Urinary bladder (tissue), 4 donors: ENCODE data around the gene PCGF3. TPM values are rescaled to one million over a fixed set of nuclear protein-coding genes. Genes with fewer than 3 reads are reported as not detected.
"Not testable (repeated sequence)": the region's sequence is repeated elsewhere in the genome, so short reads cannot be mapped to it uniquely, and the experiment has no call there.

Experiments
- DNase-seq: peaks from one replicate; pipeline ENCODE4 v3.0.0-alpha.2; 2015; ENCODE audit errors: extremely low spot score
- H3K27ac ChIP-seq: one replicate; pipeline ENCODE4 v1.5.1; 2013; ENCODE audit warnings: low read depth, mild to moderate bottlenecking, moderate library complexity
- H3K36me3 ChIP-seq: one replicate; pipeline ENCODE4 v1.6.1; 2013; ENCODE audit warnings: mild to moderate bottlenecking, moderate library complexity; ENCODE audit not compliant: insufficient read depth
- H3K4me1 ChIP-seq: one replicate; pipeline ENCODE4 v1.6.1; 2013; ENCODE audit warnings: mild to moderate bottlenecking, moderate library complexity; ENCODE audit not compliant: insufficient read depth
- H3K4me3 ChIP-seq: one replicate; pipeline ENCODE4 v1.5.1; 2013; ENCODE audit warnings: low read depth, low read length
- WGBS: extraction: QIAGEN DNeasy Blood & Tissue Kit; methylation state at CpG from one replicate; pipeline ENCODE4 v1.1.7; 2013; 5-methylcytosine and 5-hydroxymethylcytosine counted together
- polyA plus RNA-seq: library from polyadenylated mRNA; stranded (reverse); fragments of 200-250 nt; gene quantifications from one replicate; pipeline ENCODE4 v1.2.3, GENCODE V29; 2013
- total RNA-seq: library from RNA; depleted of rRNA; stranded (reverse); fragments of >200 nt; gene quantifications from one replicate; pipeline ENCODE4 v1.2.3, GENCODE V29; 2014
- donor health status: healthy with polysubstance abuse.
- donor health status: healthy.

Gene PCGF3
- total and polyA plus RNA-seq, 2 donors, result 36.1 to 52.6 TPM

DNA sequence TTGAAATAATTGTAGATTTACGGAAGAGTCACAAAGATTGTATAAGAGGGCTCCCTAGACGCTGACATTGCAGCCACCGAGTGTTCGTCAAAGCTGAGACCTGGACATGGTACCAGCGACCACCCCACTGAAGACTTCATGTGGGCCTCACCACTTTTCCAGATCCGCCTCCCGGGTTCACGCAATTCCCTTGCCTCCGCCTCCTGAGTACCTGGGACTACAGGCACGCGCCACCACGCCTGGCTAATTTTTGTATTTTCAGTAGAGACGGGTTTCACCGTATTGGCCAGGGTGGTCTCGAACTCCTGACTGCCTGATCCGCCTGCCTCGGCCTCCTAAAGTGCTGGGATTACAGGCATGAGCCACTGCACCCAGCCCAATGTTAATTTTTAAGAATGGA lies 90.6 kb downstream of the PCGF3 start:
- Histone ChIP-seq H3K36me3 (no peaks in the 10 kb centered on the region), H3K4me1 (peaks cover 1% of the 10 kb centered on the region), H3K27ac (no peak overlapping the region), H3K4me3 (no peak overlapping the region)
- DNase-seq, result no peak
- WGBS, result 94% methylated on average over 17 of the region's 17 CpGs

DNA sequence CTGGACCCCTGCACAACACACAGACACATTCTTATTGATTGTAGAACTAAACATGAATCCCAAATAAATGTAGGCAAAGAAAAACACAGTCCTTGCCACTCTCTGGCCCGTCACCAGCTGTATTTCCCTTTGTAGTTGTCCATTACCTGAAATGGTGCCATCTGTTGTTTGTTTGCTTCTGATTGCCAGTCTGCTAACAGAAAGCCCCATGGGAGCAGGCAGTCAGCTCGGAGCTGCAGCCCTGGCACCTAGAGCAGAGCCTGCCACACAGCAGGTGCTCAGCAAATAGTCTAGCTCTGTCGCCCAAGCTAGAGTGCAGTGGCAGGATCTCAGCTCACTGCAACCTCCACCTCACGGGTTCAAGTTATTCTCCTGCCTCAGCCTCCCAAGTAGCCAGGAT lies 91.4 kb downstream of the PCGF3 start:
- 80% methylated on average over 4 of the region's 4 CpGs for WGBS
- Histone ChIP-seq H3K4me3 (no peak overlapping the region), H3K27ac (no peak overlapping the region), H3K36me3 (no peaks in the 10 kb centered on the region), H3K4me1 (peaks cover 1% of the 10 kb centered on the region)
- no peak for DNase-seq

DNA sequence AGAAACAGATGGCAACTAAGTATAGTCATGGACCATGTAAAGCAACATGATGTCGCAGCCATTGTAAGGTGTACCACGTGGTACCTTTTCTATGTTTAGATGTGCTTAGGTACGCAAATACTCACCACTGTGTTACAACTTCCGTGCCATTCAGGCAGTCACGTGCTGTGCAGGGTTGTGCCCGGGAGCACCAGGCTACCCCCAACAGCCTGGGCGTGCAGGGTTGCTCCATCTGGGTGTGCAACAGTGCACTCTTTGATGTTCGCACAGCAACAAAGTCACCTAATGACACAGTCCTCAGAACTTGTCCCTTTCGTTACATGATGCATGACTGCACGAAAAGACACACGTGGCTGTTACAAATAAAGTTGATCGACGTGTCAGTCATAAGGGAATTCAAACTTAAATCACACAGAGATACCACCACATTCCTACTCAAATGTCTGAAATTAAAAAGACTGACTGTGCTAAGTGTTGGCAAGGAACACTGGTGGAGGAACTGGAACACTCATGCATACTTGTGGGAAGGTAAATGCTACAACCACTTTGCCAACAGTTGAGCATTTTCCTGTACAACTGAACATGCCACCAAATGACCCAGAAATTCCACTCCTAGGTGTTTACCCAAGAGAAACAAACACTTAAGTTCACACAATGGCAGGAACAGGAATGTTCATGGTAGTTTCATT lies 95.9 kb downstream of the PCGF3 start:
- WGBS, result 92% methylated on average over 13 of the region's 13 CpGs
- Histone ChIP-seq H3K36me3 (no peaks in the 10 kb centered on the region), H3K4me3 (no peak overlapping the region), H3K4me1 (no peaks in the 10 kb centered on the region), H3K27ac (no peak overlapping the region)
- DNase-seq, result no peak

DNA sequence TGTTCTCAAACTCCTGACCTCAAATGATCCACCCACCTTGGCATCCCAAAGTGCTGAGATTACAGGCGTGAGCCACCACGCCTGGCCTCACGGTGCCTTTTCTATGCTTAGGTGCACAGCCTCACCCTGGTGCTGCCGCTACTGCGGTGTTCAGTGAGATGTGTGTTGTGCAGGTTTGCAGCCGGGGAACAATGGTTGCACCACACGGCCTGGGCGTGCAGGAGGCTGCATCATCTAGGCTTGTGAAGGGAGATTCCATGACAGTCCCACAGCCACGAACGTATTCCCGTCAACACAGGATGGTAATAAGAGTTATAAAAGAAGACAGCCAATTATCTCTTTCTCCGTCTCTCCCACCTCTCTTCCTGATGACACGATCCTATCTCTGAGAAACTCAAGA lies 98.3 kb downstream of the PCGF3 start:
- Histone ChIP-seq H3K27ac (no peak overlapping the region), H3K36me3 (no peaks in the 10 kb centered on the region), H3K4me1 (no peaks in the 10 kb centered on the region), H3K4me3 (no peak overlapping the region)
- WGBS, result 91% methylated on average over 13 of the region's 13 CpGs
- no peak for DNase-seq

DNA sequence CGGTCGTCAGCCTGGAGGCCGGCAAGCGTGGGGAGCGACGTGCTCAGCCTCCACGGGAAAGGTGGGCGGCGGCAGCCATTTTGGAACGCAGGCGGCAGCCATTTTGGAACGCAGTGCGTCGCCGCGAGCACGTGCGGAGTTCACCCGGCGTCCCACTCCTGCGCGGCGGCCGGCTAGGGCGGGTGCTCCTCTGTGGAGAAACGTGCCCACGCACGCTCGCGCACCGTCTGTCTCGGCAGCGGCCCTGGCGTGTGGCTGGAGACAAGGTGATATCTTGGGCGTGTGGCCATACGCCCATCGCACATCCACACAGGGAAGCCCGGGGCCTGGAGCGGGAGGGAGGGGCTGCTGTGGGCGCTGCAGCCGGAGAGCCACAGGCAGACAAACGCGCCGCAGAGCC lies 99.2 kb downstream of the PCGF3 start:
- no peaks in the 10 kb centered on the region for H3K36me3 ChIP-seq
- 86% methylated on average over 44 of the region's 44 CpGs for WGBS
- no peak overlapping the region for H3K4me3 ChIP-seq
- no peak overlapping the region for H3K27ac ChIP-seq
- no peak for DNase-seq
- H3K4me1 ChIP-seq, result no peaks in the 10 kb centered on the region

DNA sequence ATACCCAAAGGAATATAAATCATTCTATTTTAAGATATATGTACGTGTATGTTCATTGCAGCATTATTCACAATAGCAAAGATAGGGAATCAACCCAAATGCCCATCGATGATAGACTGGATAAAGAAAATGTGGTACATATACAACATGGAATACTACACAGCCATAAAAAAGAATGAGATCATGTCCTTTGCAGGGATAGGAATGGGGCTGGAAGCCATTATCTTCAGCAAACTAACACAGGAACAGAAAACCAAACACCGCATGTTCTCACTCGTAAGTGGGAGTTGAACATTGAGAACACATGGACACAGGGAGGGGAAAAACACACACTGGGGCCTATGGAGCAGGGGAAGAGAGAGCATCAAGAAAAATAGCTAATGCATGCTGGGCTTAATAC lies 101.3 kb downstream of the PCGF3 start:
- H3K36me3 ChIP-seq, H3K4me3 ChIP-seq, H3K4me1 ChIP-seq, H3K27ac ChIP-seq, DNase-seq: not testable (repeated sequence)
- WGBS, result 88% methylated on average over 4 of the region's 4 CpGs

DNA sequence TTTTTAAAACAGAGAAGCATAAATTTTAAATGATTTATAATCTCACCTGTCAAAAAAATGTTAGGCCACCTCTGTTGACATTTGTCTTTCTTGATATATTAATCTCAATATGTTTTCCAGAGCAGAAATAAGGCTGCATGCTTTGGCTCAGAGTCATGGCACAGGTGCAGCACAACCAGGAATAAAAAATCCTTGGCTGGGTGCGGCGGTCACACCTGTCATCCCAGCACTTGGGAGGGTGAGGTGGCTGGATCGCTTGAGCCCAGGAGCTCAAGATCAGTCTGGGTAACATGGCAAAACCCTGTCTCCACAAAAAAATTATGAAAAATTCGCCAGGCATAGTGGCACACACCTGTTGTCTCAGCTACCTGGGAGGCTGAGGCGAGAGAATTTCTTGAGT lies 102.2 kb downstream of the PCGF3 start:
- DNase-seq, result no peak
- H3K4me1 ChIP-seq, result no peaks in the 10 kb centered on the region
- H3K4me3 ChIP-seq, result no peak overlapping the region
- 80% methylated on average over 5 of the region's 5 CpGs for WGBS
- no peaks in the 10 kb centered on the region for H3K36me3 ChIP-seq
- H3K27ac ChIP-seq, result no peak overlapping the region

DNA sequence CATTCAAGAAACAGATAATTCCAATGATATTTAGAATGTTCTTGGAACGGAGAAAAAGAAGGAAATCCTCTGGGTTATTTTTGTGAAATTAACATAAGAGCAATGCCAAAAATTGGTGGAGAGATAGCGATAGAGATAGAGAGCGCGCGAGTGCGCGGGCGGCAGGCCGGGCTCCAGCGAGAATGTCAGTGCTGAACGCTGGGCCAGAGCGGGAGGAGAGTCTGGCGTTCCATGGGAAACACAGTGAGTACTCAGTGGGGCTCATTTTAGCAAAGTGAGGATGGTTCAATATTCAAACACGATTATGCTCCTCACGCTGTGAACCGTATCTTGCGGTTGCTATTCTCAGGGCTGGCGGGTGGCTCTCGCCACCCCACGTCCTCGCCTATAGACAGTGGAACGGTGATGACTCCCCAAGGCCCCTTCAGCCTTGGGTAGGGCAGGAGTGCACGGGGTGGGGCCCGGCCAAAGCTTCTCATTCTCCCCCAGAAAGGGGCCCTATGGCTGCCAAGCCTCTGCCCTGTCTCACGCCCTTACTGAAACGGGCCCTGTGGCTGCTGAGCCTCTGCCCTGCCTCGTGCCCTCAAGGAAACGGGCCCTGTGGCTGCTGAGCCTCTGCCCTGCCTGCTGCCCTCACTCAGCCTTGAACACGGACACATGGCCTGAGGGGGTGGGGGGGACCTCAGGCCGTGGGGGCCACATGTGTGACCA lies 103.4 kb downstream of the PCGF3 start:
- no peaks in the 10 kb centered on the region for H3K36me3 ChIP-seq
- no peaks in the 10 kb centered on the region for H3K4me1 ChIP-seq
- H3K4me3 ChIP-seq, result no peak overlapping the region
- 51% methylated on average over 30 of the region's 30 CpGs for WGBS
- no peak for DNase-seq
- no peak overlapping the region for H3K27ac ChIP-seq

DNA sequence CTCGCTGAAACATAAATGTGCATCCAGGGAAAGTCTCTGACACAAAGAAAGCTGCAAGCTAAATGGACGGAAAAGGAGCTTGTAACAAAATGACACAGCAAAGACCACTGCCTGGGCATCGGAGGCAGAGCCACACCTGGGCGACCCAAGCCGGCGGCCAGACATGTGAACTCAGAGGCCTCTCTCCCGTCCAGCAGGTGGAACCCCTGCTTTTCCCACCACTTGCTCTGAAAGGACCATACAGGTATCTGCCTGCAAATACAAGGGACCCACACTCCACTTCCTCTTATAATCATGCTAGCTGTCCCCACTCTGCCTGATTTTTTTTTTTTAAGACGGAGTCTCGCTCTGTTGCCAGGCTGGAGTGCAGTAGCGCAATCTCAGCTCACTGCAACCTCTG lies 108.3 kb downstream of the PCGF3 start:
- H3K27ac ChIP-seq, result no peak overlapping the region
- DNase-seq, result no peak
- no peaks in the 10 kb centered on the region for H3K36me3 ChIP-seq
- no peak overlapping the region for H3K4me3 ChIP-seq
- WGBS, result 54% methylated on average over 10 of the region's 10 CpGs
- no peaks in the 10 kb centered on the region for H3K4me1 ChIP-seq

DNA sequence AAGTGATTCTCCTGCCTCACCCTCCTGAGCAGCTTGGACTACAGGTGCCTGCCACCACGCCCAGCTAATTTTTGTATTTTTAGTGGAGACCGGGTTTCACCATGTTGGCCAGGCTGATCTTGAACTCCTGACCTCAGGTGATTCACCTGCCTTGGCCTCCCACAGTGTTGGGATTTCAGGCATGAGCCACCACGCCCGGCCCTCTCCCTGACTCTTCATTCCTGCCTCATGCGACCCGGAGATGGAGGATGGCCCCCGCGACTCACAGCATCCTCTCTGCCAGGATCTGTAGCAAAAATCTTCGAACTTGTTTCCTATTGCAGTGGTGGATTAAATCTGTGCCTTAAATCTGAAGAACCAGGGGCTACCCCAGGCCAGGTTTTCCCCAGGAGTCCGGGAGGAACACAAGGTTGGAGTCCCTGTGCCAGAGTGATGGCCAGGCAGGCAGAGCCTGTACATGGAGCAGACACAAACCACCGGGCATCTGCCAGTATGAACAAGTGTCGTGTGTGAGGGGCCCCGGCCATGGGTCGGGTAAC lies 108.7 kb downstream of the PCGF3 start:
- no peaks in the 10 kb centered on the region for H3K36me3 ChIP-seq
- no peak overlapping the region for H3K4me3 ChIP-seq
- WGBS, result 78% methylated on average over 14 of the region's 14 CpGs
- H3K4me1 ChIP-seq, result no peaks in the 10 kb centered on the region
- DNase-seq, result no peak
- no peak overlapping the region for H3K27ac ChIP-seq

DNA sequence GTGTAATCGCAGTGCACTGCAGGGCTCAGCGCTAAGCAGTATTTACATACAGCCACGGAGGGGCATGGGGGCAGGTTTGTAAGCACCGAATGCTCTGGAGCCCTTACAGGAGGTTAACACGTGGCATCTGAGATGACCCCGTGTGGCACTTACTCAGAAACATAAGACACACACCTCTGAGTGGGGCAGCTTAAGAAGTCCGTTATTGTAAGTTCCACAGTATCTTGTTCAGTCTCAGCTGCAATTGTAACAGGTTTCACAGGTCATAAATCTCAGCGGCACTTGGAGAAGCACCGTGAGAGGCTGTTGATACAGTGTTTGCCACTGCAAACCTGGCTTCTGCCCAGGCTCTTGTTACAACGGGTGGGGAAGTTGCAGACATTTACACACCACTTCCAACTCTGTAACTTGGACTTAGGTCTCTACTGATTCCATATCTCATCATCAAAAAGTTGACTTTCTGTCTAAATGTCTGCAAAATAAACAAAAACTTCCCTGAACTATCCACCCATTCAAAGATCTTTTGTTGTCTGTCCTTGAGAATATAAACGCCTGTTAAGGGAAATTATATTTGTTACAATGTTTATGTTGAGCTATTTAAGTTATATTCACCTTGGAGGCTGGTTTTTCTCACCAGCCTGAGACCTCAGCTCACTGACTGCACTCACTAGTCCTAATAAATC lies 110.0 kb downstream of the PCGF3 start:
- Histone ChIP-seq H3K4me3 (no peak overlapping the region), H3K4me1 (no peaks in the 10 kb centered on the region), H3K27ac (no peak overlapping the region), H3K36me3 (no peaks in the 10 kb centered on the region)
- 18% methylated on average over 11 of the region's 11 CpGs for WGBS
- DNase-seq, result no peak

DNA sequence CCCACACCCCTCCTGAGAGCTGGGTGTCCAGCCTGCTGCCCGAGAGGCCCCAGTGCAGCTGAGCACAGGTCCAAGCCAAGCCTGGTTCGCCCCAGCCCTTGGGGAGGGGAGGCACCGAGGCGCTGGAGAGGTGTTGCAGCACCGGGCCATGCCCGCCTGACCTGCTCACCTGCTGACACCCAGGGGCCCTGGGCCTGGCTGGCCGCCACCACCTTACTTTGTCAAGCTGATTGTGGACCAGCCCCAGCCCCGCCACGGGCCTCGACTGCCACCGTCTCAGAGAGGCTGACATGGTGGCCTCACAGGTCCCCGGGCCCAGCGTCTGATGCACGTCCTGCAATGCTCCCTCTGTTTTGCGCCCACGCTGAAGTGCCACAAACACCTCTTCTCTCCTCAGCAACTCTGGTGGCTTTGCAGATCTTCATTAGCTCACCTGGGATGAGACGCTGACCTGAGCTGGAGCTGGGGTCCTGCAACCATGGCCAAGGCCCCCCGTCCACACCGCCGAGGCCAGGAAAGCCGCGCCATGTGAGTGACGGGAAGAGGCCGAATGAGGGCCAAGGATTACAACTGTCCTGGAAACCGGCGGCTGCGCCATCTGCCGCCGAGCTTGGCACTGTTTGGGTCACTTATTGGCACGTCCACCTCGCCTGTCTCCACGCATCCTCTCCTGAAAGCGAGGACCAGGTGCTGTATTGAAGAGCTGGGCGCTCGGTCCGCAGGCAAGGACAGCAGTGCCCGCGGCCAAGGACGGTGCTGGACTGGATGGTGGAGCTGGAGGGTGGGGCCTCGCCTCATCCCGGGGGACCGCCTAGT lies 112.7 kb downstream of the PCGF3 start:
- WGBS, result 83% methylated on average over 42 of the region's 42 CpGs
- no peak overlapping the region for H3K4me3 ChIP-seq
- H3K27ac ChIP-seq, result no peak overlapping the region
- no peaks in the 10 kb centered on the region for H3K4me1 ChIP-seq
- DNase-seq, result no peak
- no peaks in the 10 kb centered on the region for H3K36me3 ChIP-seq
